Measurements from ENCODE around the gene SBK2.
"Not testable (repeated sequence)": the region's sequence is repeated elsewhere in the genome, so short reads cannot be mapped to it uniquely, and the experiment has no call there.

The SBK2 gene, protein sequence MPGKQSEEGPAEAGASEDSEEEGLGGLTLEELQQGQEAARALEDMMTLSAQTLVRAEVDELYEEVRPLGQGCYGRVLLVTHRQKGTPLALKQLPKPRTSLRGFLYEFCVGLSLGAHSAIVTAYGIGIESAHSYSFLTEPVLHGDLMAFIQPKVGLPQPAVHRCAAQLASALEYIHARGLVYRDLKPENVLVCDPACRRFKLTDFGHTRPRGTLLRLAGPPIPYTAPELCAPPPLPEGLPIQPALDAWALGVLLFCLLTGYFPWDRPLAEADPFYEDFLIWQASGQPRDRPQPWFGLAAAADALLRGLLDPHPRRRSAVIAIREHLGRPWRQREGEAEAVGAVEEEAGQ

GRCh38 chr19:55536951-55537740 is at the start of gene SBK2:
Gene SBK2 (minus strand): TSS chr19:55537133. CDS start chr19:55536294, 839 bp downstream.
- no peak for DNase-seq (ENCODE audit: low spot score)

- DNase-seq (ENCODE audit: low spot score), result peak; percentile 46
Measured at GRCh38 chr19:55585658-55586339, 48.9 kb upstream of the SBK2 start.

GRCh38 chr19:55584871-55585270 is 47.9 kb upstream of the SBK2 start:
- DNase-seq (ENCODE audit: low spot score), result no peak

DNA sequence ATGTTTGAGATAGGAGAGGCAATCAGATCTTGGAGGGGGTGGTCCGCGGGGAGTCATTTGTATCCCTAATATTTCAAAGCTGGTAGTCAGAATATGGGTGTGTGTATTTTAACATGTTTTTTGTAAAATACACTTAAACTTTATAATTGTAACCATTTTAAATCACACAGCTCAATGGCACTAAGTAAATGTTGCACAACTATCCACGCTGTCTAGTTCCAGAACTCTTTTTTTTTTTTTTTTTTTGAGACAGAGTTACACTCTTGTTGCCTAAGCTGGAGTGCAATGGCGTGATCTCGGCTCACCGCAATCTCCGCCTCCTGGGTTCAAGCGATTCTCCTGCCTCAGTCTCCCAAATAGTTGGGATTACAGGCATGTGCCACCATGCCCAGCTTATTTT is 47.0 kb upstream of the SBK2 start:
- DNase-seq (ENCODE audit: low spot score), result not testable (repeated sequence)

DNA sequence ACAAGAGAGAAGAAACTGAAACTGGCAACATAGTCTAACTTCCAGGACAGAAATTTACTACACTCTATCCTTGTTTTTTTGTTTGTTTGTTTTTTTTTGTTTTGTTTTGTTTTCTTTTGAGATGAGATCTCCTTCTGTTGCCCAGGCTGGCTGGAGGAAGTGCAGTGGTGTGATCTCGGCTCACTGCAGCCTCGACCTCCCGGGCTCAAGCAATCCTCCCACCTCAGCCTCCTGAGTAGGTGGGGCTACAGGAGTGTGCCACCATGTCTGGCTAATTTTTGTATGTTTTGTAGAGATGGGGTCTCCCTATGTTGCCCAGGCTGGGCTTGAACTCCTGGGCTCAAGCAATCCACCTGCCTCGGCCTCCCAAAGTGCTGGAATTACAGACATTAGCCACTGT is 45.4 kb upstream of the SBK2 start:
- not testable (repeated sequence) for DNase-seq (ENCODE audit: low spot score)

DNA sequence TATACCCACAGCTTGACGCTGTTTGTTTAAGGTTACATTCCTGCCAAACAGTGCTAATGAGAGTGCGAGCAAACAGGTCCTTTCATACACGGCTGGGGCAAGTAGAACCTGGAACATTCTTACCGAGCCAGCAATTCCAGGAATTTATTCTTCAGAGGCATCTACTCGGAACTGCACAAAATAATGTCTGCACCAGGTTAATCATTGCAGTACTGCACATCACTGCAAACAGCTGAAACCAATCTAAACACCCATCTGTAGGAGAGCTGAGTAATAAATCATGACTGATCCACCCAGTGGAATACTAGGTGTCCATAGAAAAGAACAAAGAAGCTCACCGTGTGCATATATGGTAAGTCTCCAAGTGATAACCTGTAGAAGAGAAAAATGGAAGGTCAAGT is 44.9 kb upstream of the SBK2 start:
- no peak for DNase-seq (ENCODE audit: low spot score)

GRCh38 chr19:55581145-55581822 is 44.4 kb upstream of the SBK2 start:
- no peak for DNase-seq (ENCODE audit: low spot score)

DNA sequence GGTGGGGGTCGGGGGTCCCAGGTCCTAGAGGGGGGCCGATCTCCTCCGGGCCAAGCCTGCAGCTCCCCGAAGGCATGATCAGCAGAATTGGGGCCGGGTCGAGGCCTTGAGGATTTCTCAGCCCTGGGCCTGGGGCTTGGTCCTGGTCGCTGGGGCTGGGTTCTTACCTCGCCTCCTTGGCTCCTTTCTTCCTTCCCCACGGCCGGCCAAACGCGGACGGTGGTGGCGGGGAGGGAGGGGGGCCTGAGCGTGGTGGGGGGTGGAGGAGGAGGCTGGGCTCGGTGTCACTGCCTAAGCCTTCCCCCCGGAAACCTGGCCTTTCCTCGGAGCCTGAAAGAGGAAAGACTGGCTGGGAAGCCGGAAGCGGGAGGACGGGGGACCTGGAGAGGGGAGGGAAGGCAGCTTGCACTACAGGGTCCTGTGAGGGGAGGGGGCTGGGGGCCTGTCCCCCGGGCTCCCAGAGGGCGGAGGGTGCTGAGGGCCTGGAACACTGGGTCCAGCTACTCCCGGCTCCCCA is 43.8 kb upstream of the SBK2 start, which contains the start of gene ZNF579:
ZNF579 (minus strand) TSS at position 221 of the 517 bp plus-strand sequence. CDS start 1,209 bp downstream, outside the sequence.
- DNase-seq (ENCODE audit: low spot score), result peak; percentile 56

DNA sequence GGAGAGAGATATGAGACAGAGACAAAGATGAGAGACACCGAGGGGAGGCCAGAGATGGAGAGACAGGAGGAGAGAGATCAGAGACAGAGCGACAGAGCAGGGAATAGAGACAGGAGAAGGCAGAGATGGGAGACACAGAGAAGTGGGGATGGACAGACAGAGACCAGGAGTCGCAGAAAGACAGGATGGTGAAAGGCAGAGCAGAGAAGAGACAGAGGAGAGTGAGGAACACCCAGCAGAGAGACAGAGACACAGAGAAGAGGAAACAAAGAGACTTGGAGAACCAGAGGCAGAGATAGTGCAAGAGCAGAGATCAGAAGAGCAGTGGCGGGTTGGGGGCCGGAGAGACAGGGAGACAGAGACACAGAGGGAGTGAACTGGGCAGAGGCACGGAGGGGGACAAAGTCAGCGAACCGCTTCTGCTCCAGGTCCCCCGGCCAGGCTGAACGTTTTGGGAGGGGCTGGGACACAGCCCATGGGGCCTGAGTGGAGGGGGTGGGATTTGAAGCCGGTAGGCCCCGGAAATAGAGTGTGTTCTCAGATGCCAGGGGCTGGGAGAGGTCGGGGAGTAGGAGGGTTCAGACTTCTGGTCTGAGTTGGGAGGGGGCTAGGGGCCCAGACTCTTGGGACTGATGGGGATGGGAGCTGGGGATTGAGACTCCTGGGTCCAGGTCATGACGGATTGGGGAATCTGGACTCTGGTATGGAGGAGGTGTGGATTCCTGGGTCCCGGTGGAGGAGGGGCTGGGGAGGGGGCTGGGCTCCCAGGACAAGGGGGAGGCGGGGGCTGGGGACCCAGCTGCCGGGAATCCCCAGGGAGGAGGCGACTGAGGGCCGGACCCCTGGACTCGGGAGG is 43.1 kb upstream of the SBK2 start:
- no peak for DNase-seq (ENCODE audit: low spot score)

DNA sequence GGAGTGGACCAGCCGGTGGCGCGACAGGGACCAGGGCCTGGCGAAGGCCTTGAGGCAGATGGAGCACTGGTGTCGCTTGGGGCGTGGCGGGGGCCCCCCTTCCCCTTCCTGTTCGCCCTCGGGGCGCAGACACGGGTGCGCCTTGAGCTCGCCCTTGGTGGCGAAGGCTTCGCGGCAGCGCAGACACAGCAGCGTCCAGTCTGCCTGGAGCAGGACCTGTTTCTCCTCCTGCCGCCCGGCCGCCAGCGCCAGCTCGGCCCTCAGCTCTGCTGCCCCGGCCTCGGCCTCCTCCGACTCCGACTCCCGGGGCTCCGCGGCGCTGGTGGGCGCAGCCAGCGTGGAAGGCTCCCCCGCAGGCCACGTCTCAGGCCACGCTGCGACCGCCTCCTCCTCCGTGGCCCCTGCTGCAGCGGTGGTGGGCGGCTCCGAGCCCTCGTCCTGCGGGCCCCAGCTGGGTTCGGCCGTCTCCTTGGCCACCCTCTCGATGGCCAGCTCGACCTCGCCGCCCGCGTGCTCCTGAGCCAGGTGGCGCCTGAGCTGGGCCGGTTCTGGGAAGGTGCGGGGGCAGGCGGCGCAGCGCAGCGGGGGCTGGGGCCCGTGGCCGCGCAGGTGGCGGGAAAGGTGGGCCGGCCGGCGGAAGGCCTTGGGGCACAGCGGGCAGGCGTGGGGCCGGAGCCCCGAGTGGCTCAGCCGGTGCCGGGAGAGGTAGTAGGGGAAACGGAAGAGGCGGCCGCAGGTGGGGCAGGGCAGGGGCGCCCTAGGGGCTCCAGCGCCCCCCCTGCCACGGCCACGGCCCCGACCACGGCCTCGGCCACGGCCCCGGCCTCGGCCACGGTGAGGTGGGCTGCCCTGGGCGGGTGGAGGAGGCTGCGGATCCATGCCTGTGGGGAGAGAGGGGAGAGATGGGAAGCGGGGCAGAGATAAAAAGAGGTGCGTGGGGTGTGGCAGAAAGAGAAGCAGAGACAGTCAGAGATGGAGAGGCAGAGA is 42.1 kb upstream of the SBK2 start:
- DNase-seq (ENCODE audit: low spot score), result no peak

GRCh38 chr19:55578031-55578760 is 41.3 kb upstream of the SBK2 start:
- DNase-seq (ENCODE audit: low spot score), result no peak

DNA sequence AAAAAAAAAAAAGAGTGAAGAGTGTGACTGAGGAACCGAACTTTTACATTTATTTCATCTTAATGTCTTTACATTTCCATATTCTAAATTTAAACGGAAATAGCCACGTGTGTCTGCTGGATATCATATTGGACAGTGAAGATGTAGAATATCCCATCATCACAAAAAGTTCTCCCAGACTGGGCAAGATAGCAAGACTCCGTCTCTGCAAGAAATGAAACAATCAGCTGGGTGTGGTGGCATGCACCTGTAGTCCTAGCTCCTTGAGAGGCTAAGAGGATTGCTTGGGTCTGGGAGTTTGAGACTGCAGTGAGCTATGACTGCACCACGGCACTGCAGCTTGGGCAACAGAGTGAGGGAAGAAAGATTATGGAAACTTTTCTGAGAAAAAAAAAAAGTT is 39.8 kb upstream of the SBK2 start:
- no peak for DNase-seq (ENCODE audit: low spot score)

GRCh38 chr19:55573929-55574328 is 37.0 kb upstream of the SBK2 start:
- not testable (repeated sequence) for DNase-seq (ENCODE audit: low spot score)

GRCh38 chr19:55569477-55569876 is 32.5 kb upstream of the SBK2 start:
- DNase-seq (ENCODE audit: low spot score), result not testable (repeated sequence)

GRCh38 chr19:55567708-55568328 is 30.9 kb upstream of the SBK2 start:
- no peak for DNase-seq (ENCODE audit: low spot score)

- DNase-seq (ENCODE audit: low spot score), result no peak
Measured at GRCh38 chr19:55566823-55567222, 29.9 kb upstream of the SBK2 start.

GRCh38 chr19:55563261-55563690 is 26.3 kb upstream of the SBK2 start:
- no peak for DNase-seq (ENCODE audit: low spot score)

DNA sequence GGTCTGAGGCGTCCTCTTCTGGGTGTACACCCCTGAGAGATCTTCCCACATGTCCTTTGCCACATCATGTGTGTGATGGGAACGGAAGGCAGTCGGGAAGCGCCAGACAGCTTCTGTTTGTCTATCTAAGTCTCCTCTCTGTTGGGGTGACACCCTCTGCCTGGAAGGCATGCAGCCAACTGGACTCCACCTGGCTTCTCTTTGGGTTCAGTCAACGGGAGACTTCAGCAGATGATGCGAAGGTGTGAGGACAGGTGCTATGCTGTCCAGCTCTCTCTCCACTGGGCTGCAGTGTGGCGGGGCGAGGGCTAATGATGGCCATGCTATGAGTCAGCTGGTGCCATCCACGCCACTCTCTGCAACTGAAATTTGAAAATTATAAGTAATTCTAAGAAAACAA is 22.8 kb upstream of the SBK2 start:
- DNase-seq (ENCODE audit: low spot score), result no peak

All from CD4-positive, alpha-beta T cell treated with Interleukin-6 at 100 ng/mL for 8 hours (primary cell).